Measurements from ENCODE around the gene MYL4. TPM values are rescaled to one million over a fixed set of nuclear protein-coding genes. Genes with fewer than 3 reads are reported as not detected.
"Not testable (repeated sequence)": the region's sequence is repeated elsewhere in the genome, so short reads cannot be mapped to it uniquely, and the experiment has no call there.

The MYL4 gene
- total RNA-seq = under 1 TPM; 0.30 to 0.53 TPM

DNA sequence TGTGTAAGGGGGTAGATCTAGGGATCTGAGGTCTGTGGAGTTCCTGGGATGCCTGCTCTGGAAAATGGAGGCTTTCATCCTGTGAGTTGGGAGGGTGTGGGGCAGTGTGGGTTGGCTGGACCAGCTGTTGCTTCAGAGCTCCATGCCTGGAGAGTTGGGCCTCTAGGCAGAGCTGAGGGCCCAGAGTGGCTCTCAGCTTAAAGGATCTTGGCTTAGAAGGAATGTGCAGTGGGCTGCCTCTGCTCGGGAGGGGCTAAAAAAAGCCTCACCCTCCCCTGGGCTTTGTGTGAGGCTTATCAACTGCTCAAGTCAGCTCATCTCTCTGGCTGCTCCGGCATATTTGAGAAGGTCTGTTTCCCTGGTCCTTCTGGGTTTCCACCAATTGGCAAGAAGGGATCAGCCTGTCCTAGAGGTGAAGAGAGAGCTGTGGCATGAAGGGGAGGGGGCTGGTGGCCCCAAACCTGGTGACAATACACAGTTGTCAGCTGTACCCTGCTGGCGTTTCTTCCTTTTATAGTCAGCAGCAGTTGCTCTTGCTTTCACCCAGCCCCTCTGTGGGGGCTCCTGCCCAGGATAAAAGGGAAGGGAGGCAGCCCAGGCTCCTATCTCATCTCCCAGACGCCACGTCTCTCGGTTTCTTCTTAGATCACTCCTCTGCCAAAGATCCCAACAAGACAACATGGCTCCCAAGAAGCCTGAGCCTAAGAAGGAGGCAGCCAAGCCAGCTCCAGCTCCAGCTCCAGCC is at the start of gene MYL4:
Gene MYL4 (plus strand): TSS at position 605 of the 745 bp plus-strand sequence. CDS start 75 bp downstream, at position 680.
- ATAC-seq (replicated peaks) = no peak
- Mint-ChIP-seq H3K9me3 (no peaks in the 10 kb centered on the region), H3K4me1 (peaks cover 19% of the 10 kb centered on the region), H3K4me3 (no peak within 1 kb of the TSS), H3K27ac (no peak within 1 kb of the TSS), H3K27me3 (no peaks in the 10 kb centered on the region), H3K36me3 (ENCODE audit: low read depth) (no peaks in the 10 kb centered on the region)

GRCh38 chr17:47162013-47162622 is 47.0 kb upstream of the MYL4 start:
- Mint-ChIP-seq H3K4me3 (peak overlapping the region; percentile 2), H3K9me3 (no peaks in the 10 kb centered on the region), H3K27ac (peak overlapping the region; percentile 34), H3K27me3 (no peaks in the 10 kb centered on the region), H3K4me1 (peaks cover 4% of the 10 kb centered on the region), H3K36me3 (ENCODE audit: low read depth) (peaks cover 99% of the 10 kb centered on the region)
- ATAC-seq (replicated peaks) = no peak

DNA sequence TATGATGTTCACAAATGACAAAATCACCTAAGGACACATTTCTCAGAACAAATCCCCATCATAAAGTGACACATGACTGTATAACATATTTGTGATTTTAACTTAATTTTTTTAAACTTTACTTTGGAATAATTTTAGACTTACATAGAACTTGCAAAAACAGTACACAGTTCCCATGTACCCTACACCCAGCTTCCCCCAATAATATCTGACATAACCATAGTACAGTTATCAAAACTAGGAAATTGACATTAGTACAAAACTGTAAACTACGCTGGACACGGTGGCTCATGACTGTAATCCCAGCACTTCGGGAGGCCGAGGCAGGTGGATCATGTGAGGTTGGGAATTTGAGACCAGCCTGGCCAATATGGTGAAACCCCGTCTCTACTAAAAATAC is 44.9 kb upstream of the MYL4 start:
- no peaks in the 10 kb centered on the region for H3K27me3 Mint-ChIP-seq
- H3K36me3 Mint-ChIP-seq (ENCODE audit: low read depth) = peaks cover 99% of the 10 kb centered on the region
- H3K27ac Mint-ChIP-seq = no peak overlapping the region
- H3K4me1 Mint-ChIP-seq = peaks cover 8% of the 10 kb centered on the region
- H3K9me3 Mint-ChIP-seq = no peaks in the 10 kb centered on the region
- ATAC-seq (replicated peaks) = no peak
- no peak overlapping the region for H3K4me3 Mint-ChIP-seq

- H3K36me3 Mint-ChIP-seq (ENCODE audit: low read depth) = peaks cover 99% of the 10 kb centered on the region
- H3K27ac Mint-ChIP-seq = no peak overlapping the region
- no peak overlapping the region for H3K4me3 Mint-ChIP-seq
These were observed 44.0 kb upstream of the MYL4 start for GRCh38 chr17:47165137-47165536.

DNA sequence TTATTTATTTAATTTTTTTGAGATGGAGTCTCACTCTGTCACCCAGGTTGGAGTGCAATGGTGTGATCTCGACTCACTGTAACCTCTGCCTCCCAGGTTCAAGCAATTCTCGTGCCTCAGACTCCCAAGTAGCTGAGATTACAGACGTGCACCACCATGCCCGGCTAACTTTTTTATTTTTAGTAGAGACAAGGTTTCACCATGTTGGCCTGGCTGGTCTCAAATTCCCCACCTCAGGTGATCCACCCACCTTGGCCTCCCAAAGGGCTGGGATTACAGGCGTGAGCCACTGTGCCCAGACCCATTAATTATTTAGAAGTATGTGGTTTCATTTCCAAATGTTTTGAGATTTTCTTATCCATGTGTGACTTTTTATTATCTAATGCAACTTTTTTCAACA is 42.3 kb upstream of the MYL4 start:
- peaks cover 99% of the 10 kb centered on the region for H3K36me3 Mint-ChIP-seq (ENCODE audit: low read depth)
- not testable (repeated sequence) for ATAC-seq (replicated peaks)

More at GRCh38 chr17:47165137-47165536, 44.0 kb upstream of the MYL4 start:
- Mint-ChIP-seq H3K9me3 (no peaks in the 10 kb centered on the region), H3K27me3 (no peaks in the 10 kb centered on the region), H3K4me1 (peaks cover 8% of the 10 kb centered on the region)
- ATAC-seq (replicated peaks) = no peak

DNA sequence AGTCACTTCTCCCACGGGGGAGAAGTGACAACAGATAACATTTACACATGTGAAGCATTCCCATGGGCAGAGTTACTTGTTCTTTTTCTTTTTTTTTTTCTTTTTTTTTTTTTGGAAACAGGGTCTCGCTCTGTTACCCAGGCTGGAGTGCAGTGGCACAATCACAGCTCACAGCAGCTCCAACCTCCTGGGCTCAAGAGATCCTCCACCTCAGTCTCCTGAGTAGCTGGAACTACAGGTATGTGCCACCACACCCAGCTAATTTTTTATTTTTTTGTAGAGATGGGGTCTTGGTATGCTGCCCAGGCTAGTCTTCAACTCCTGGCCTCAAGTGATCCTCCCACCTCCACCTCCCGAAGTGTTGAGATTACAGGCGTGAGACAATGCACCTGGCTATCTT is 40.3 kb upstream of the MYL4 start:
- H3K27me3 Mint-ChIP-seq; H3K9me3 Mint-ChIP-seq; ATAC-seq (replicated peaks); H3K27ac Mint-ChIP-seq; H3K4me3 Mint-ChIP-seq: not testable (repeated sequence)
- Mint-ChIP-seq H3K36me3 (ENCODE audit: low read depth) (peaks cover 92% of the 10 kb centered on the region), H3K4me1 (peaks cover 14% of the 10 kb centered on the region)

More for the DNA sequence above, 42.3 kb upstream of the MYL4 start:
- H3K27me3 Mint-ChIP-seq, H3K9me3 Mint-ChIP-seq, H3K27ac Mint-ChIP-seq, H3K4me3 Mint-ChIP-seq: not testable (repeated sequence)
- H3K4me1 Mint-ChIP-seq = peaks cover 14% of the 10 kb centered on the region

- Mint-ChIP-seq H3K4me3 (no peak overlapping the region), H3K9me3 (no peaks in the 10 kb centered on the region), H3K27me3 (no peaks in the 10 kb centered on the region), H3K36me3 (ENCODE audit: low read depth) (peaks cover 86% of the 10 kb centered on the region), H3K4me1 (peaks cover 19% of the 10 kb centered on the region), H3K27ac (no peak overlapping the region)
- ATAC-seq (replicated peaks) = no peak
These were observed 38.4 kb upstream of the MYL4 start for GRCh38 chr17:47170710-47171109.

GRCh38 chr17:47172696-47173565 is 36.2 kb upstream of the MYL4 start:
- H3K4me1 Mint-ChIP-seq = peaks cover 28% of the 10 kb centered on the region
- H3K9me3 Mint-ChIP-seq = no peaks in the 10 kb centered on the region
- no peak overlapping the region for H3K4me3 Mint-ChIP-seq
- no peaks in the 10 kb centered on the region for H3K27me3 Mint-ChIP-seq
- H3K36me3 Mint-ChIP-seq (ENCODE audit: low read depth) = peaks cover 85% of the 10 kb centered on the region
- ATAC-seq (replicated peaks) = peak; percentile 61
- H3K27ac Mint-ChIP-seq = peak overlapping the region; percentile 30

DNA sequence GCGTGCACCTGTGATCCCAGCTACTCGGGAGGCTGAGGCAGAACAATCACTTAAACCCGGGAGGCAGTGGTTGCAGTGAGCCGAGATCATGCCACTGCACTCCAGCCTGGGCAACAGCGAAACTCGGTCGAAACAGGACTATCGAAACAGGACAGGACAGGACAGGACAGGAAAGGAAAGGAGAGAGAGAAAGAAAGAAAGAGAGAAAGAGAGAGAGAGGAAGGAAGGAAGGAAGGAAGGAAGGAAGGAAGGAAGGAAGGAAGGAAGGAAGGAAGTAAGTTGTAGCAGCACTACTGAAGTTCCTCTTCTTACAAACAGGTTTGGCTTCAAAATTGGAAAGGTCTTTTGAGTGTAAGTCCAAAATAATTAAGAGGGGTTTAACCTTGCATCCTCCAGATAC is 34.3 kb upstream of the MYL4 start:
- not testable (repeated sequence) for H3K27me3 Mint-ChIP-seq; H3K27ac Mint-ChIP-seq; H3K9me3 Mint-ChIP-seq; ATAC-seq (replicated peaks); H3K4me3 Mint-ChIP-seq
- peaks cover 85% of the 10 kb centered on the region for H3K36me3 Mint-ChIP-seq (ENCODE audit: low read depth)
- peaks cover 30% of the 10 kb centered on the region for H3K4me1 Mint-ChIP-seq

- peaks cover 29% of the 10 kb centered on the region for H3K4me1 Mint-ChIP-seq
- no peaks in the 10 kb centered on the region for H3K27me3 Mint-ChIP-seq
- no peak for ATAC-seq (replicated peaks)
- H3K36me3 Mint-ChIP-seq (ENCODE audit: low read depth) = peaks cover 82% of the 10 kb centered on the region
- H3K27ac Mint-ChIP-seq = no peak overlapping the region
- no peaks in the 10 kb centered on the region for H3K9me3 Mint-ChIP-seq
- H3K4me3 Mint-ChIP-seq = no peak overlapping the region
These were observed 32.7 kb upstream of the MYL4 start for GRCh38 chr17:47176389-47176826.

GRCh38 chr17:47177261-47177660 is 31.9 kb upstream of the MYL4 start:
- no peak overlapping the region for H3K27ac Mint-ChIP-seq
- no peaks in the 10 kb centered on the region for H3K9me3 Mint-ChIP-seq
- H3K4me1 Mint-ChIP-seq = peaks cover 28% of the 10 kb centered on the region
- H3K27me3 Mint-ChIP-seq = no peaks in the 10 kb centered on the region
- no peak overlapping the region for H3K4me3 Mint-ChIP-seq
- ATAC-seq (replicated peaks) = no peak
- peaks cover 85% of the 10 kb centered on the region for H3K36me3 Mint-ChIP-seq (ENCODE audit: low read depth)

GRCh38 chr17:47179141-47179540 is 30.0 kb upstream of the MYL4 start:
- peaks cover 80% of the 10 kb centered on the region for H3K36me3 Mint-ChIP-seq (ENCODE audit: low read depth)
- H3K27me3 Mint-ChIP-seq = no peaks in the 10 kb centered on the region
- ATAC-seq (replicated peaks) = no peak
- no peak overlapping the region for H3K4me3 Mint-ChIP-seq
- no peak overlapping the region for H3K27ac Mint-ChIP-seq
- peaks cover 24% of the 10 kb centered on the region for H3K4me1 Mint-ChIP-seq
- H3K9me3 Mint-ChIP-seq = no peaks in the 10 kb centered on the region

- ATAC-seq (replicated peaks) = no peak
- Mint-ChIP-seq H3K9me3 (no peaks in the 10 kb centered on the region), H3K27ac (no peak overlapping the region), H3K4me1 (peaks cover 24% of the 10 kb centered on the region), H3K27me3 (no peaks in the 10 kb centered on the region), H3K36me3 (ENCODE audit: low read depth) (peaks cover 78% of the 10 kb centered on the region), H3K4me3 (no peak overlapping the region)
These were observed 28.8 kb upstream of the MYL4 start for GRCh38 chr17:47180337-47180736.

DNA sequence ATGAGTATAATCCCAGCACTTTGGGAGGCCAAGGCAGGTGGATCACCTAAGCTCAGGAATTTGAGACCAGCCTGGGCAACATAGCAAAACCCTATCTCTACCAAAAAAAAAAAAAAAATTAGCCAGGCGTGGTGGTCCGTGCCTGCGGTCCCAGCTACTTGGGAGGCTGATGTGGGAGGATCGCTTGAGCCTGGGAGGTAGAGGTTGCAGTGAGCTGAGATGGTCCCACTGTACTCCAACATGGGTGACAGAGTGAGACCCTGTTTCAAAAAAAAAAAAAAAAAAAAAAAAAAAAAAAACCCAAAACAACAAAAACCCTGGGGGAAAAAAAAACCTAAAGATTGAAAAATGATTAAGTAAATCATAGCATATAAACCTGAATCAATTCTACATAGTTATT is 28.2 kb upstream of the MYL4 start:
- Mint-ChIP-seq H3K4me1 (peaks cover 27% of the 10 kb centered on the region), H3K36me3 (ENCODE audit: low read depth) (peaks cover 80% of the 10 kb centered on the region)
- H3K9me3 Mint-ChIP-seq; H3K4me3 Mint-ChIP-seq; H3K27me3 Mint-ChIP-seq; H3K27ac Mint-ChIP-seq; ATAC-seq (replicated peaks): not testable (repeated sequence)
